ENCODE data around the gene OTOS.

Gene OTOS

GRCh38 chr2:240161087-240161750, 20.8 kb upstream of the OTOS start:
- DNase-seq (ENCODE audit: low spot score) = no peak
- TF ChIP-seq CTCF (IDR thresholded peaks at IDR 0.05; ENCODE audit: borderline replicate concordance, control extremely low read depth, extremely low read depth, insufficient read depth, missing control alignments) = no peak
- in situ Hi-C loops (cut with MboI; ENCODE audit: low sequenced_read_pairs, unreplicated experiment) = loop anchor here (25.0 kb wide), 1 partner anchor 276 kb away; the partner anchor contains the start of gene GPC1

GRCh38 chr2:240160291-240161086, 20.0 kb upstream of the OTOS start:
- DNase-seq (ENCODE audit: low spot score) = no peak
- in situ Hi-C loops (cut with MboI; ENCODE audit: low sequenced_read_pairs, unreplicated experiment) = loop anchor here (25.0 kb wide), 1 partner anchor 277 kb away; the partner anchor contains the start of gene GPC1
- no peak for TF ChIP-seq CTCF (IDR thresholded peaks at IDR 0.05; ENCODE audit: borderline replicate concordance, control extremely low read depth, extremely low read depth, insufficient read depth, missing control alignments)

- DNase-seq (ENCODE audit: low spot score) = no peak
- TF ChIP-seq CTCF (IDR thresholded peaks at IDR 0.05; ENCODE audit: borderline replicate concordance, control extremely low read depth, extremely low read depth, insufficient read depth, missing control alignments) = no peak
- in situ Hi-C loops (cut with MboI; ENCODE audit: low sequenced_read_pairs, unreplicated experiment) = loop anchor here (25.0 kb wide), 1 partner anchor 278 kb away; the partner anchor contains the start of gene GPC1
Measured at GRCh38 chr2:240159251-240159839, 18.9 kb upstream of the OTOS start.

GRCh38 chr2:240157147-240157470, 16.7 kb upstream of the OTOS start:
- in situ Hi-C loops (cut with MboI; ENCODE audit: low sequenced_read_pairs, unreplicated experiment) = loop anchor here (25.0 kb wide), 1 partner anchor 280 kb away; the partner anchor contains the start of gene GPC1
- no peak for TF ChIP-seq CTCF (IDR thresholded peaks at IDR 0.05; ENCODE audit: borderline replicate concordance, control extremely low read depth, extremely low read depth, insufficient read depth, missing control alignments)
- no peak for DNase-seq (ENCODE audit: low spot score)

GRCh38 chr2:240156435-240157146, 16.1 kb upstream of the OTOS start:
- no peak for DNase-seq (ENCODE audit: low spot score)
- no peak for TF ChIP-seq CTCF (IDR thresholded peaks at IDR 0.05; ENCODE audit: borderline replicate concordance, control extremely low read depth, extremely low read depth, insufficient read depth, missing control alignments)
- in situ Hi-C loops (cut with MboI; ENCODE audit: low sequenced_read_pairs, unreplicated experiment) = loop anchor here (25.0 kb wide), 1 partner anchor 281 kb away; the partner anchor contains the start of gene GPC1
